RPMI7951 (cell line): ENCODE results near the gene COPE. TPM values are rescaled to one million over a fixed set of nuclear protein-coding genes. Genes with fewer than 3 reads are reported as not detected.

Source experiments
- DNase-seq: peaks from one replicate; pipeline ENCODE4 v3.0.0-alpha.2; 2012; ENCODE audit warnings: low read depth
- total RNA-seq: library from RNA; depleted of rRNA; stranded (reverse); fragments of >200 nt; shearing (Covaris generic); gene quantifications from 2 replicates; pipeline ENCODE4 v1.2.3, GENCODE V29; 2014; rRNA removed

COPE gene
- total RNA-seq, 1 experiment from 2014 or later: 324 TPM

GRCh38 chr19:18853755-18854427 is 65.3 kb downstream of the COPE start:
- no peak for DNase-seq

GRCh38 chr19:18852648-18853047 is 66.5 kb downstream of the COPE start:
- DNase-seq: no peak

GRCh38 chr19:18851673-18852325 is 67.4 kb downstream of the COPE start:
- no peak for DNase-seq

- DNase-seq: no peak
Measured at GRCh38 chr19:18850471-18851375, 68.5 kb downstream of the COPE start.

GRCh38 chr19:18849838-18850400 is 69.3 kb downstream of the COPE start:
- DNase-seq: no peak

Other genes starting within 250 kb of the COPE start
- gene CRTC1, start 235.7 kb downstream of the COPE start, total RNA-seq: 2.2 and 2.9 TPM in 2 replicates
- gene COMP, start 128.1 kb downstream of the COPE start, total RNA-seq: 1.1 and 1.2 TPM in 2 replicates
- 32.4 and 56.2 TPM in 2 replicates for gene UPF1, start 87.4 kb downstream of the COPE start, total RNA-seq
- 0.12 and 1.4 TPM in 2 replicates for gene CERS1, start 23.2 kb downstream of the COPE start, total RNA-seq
- gene DDX49, start 328 bp upstream of the COPE start, total RNA-seq: 47.5 and 55.9 TPM in 2 replicates
- 53.2 and 74.2 TPM in 2 replicates for gene HOMER3, start 21.8 kb upstream of the COPE start, total RNA-seq
- gene SUGP2, start 114.1 kb upstream of the COPE start, total RNA-seq: 34.2 and 35.4 TPM in 2 replicates
- gene ARMC6, start 114.2 kb upstream of the COPE start, total RNA-seq: 46.2 and 54.1 TPM in 2 replicates
- gene SLC25A42, start 144.6 kb upstream of the COPE start, total RNA-seq: 5.9 and 6.2 TPM in 2 replicates
- gene TMEM161A, start 219.1 kb upstream of the COPE start, total RNA-seq: 17.0 and 18.5 TPM in 2 replicates